Renal cortex interstitium (tissue), 11 donors: ENCODE results near the gene CCDC90B. TPM values are rescaled to one million over a fixed set of nuclear protein-coding genes. Genes with fewer than 3 reads are reported as not detected.
"Not testable (repeated sequence)": the region's sequence is repeated elsewhere in the genome, so short reads cannot be mapped to it uniquely, and the experiment has no call there.

ENCODE experiments used
- DNase-seq, 11 donors: peaks; one replicate each; pipeline ENCODE4 v3.0.0-alpha.2; 2013; ENCODE audit warnings: low read depth in 9 of 11, low spot score in 4 of 11; ENCODE audit errors: extremely low read depth in 1 of 11
- polyA plus RNA-seq, 3 donors: library from polyadenylated mRNA; unstranded; fragments of 120-200 nt; gene quantifications; one replicate each; pipeline ENCODE4 v1.2.1, GENCODE V29; 2013; ENCODE audit not compliant: insufficient read length in 3 of 3

The CCDC90B gene
- polyA plus RNA-seq, 3 donors = 75.0 to 107 (median 80.9) TPM

DNA sequence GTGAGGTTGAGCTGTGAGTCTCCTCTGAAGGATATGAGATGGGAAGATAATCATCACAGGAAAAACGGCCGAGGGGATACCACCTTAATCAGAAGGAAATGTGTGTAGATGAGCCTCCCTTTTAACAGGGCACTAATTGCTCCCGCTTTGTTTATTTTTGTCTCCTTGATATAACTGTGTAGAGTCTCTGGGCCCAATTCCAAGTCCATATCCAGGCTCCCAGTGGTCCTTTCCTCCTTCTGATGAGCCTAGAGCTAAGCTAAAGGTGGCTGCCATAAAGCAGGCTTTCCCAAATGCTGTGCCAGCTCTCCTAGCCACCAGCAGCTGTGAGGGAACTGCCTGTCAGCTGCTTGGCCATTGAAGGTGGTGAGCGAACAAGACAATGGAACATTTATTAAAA lies 17.1 kb upstream of the CCDC90B start:
- no peak for DNase-seq

DNA sequence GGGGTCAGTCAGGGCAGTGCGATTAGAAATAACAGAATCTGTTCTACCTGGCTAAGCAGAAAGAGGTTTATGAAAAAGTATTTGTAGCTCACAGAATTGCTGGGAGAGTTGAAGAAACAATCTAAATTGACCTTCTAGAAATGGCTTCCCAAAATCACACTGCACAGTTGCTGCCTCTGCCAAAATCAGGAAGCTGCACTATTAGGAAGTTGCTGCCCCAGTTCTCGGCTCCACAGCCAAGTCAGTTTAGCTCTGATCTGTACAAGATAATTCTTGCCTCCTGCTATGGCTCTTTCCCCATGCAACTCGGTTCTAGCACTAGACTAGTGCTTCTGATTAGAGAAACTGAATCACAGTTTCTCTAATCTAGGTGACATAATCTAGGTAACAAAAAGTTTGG lies 16.0 kb upstream of the CCDC90B start:
- DNase-seq = no peak

- no peak for DNase-seq
Observed at GRCh38 chr11:83299681-83300080, 13.5 kb upstream of the CCDC90B start.

DNA sequence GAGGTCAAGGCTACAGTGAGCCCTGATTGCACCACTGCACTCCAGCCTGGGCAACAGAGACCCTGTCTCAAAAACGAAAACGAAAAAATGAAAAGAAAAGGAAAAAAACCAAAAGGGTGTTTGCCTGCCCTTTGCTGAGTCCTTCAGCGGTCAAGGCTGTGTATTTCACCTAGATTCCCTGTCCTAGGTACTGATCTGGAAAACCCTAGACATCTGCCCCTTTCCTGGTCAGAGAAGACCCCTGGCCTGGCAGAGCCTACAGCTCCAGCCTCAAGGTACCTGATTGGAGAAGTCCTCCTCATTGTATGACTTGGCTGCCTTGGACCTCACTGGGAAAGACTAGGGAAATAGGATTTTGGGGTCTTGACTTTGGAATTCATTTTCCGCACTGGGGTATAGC lies 8.0 kb upstream of the CCDC90B start:
- no peak for DNase-seq

- DNase-seq = no peak
Observed at GRCh38 chr11:83293457-83293774, 7.2 kb upstream of the CCDC90B start.

DNA sequence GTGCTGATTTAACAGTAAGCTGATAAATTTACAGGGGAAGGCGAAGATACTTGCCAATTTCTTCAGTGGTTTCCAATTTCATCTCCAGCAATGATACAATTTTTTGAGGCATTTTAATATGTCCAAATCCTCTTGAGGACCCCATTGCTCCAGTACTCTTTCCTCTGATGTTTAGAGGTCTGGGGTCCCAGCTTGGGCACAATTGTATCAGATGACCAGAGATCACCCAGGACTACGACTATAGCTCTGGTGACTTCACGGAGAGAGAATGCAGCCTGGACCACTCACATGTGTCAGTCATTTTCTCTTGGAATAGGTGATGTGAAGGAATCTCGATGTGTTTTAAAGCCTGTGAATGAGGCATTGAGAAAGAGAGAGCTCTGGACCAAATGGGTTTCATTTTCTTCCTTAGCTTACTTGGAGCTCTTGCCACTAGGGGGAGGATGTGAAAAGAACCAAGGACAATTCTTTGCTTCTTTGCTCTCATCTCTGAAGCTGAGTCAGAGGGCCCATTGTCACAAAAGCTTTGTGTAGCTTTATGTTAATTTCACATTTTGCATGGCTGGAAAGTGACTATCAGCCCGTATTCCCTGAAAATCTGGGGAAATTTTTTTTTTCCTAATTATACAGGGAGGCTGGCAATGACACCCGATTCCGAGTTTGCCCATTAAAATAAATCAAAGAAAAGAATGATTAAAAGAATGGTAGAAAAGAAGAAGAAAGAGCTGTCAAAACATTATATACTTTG lies 6.7 kb upstream of the CCDC90B start:
- peak in 7 of 11 donors; percentile 17 to 58 (median 40) for DNase-seq

DNA sequence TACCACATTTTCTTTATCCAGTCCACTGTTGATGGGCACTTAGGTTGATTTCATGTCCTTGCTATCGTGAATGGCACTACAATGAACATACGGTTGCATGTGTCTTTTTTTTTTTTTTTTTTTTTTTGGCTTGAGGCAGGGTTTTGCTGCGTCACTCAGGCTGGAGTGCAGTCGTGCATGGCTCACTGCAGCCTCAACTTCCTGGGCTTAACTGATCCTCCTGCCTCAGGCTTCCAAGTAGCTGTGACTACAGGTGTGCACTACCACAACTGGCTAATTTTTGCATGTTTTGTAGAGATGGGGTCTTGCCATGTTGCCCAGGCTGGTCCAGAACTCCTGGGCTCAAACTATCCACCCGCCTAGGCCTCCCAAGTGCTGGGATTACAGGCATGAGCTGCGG lies 1.5 kb upstream of the CCDC90B start:
- DNase-seq = no peak

DNA sequence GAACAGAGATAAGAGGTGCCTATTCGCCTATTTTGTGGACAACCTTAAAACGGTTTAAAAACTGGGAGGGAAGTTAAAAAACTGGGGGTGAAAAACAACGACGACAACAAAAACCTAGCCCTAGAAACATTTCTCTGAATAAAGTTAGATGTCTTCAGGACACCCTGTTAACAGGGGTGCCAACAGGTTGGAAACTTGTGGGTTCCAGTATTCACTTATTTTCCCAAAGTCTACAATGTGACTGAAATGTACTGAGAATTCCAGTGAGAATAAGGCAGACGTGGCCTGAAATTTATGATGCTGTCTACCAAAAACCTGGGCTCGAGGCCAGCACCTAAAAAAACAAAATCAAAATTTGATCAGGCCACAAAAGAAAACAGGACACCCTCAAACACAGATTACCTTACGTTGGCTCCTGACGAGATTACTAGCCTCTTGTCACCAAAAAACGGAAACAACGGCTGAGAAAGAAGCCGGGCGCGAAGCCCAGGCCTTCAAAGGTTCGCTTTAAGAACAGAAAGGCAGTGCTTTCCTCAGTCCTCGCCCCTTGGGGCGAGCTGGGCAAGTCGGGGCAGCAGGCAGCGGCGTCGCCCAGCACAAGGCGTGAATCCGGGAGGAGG lies 906 bp downstream of the CCDC90B start:
- DNase-seq = peak in 2 of 11 donors; percentile 28 to 63

GRCh38 chr11:83284501-83285150 lies 1.5 kb downstream of the CCDC90B start:
- peak in 3 of 11 donors; percentile 20 to 29 (median 21) for DNase-seq

DNA sequence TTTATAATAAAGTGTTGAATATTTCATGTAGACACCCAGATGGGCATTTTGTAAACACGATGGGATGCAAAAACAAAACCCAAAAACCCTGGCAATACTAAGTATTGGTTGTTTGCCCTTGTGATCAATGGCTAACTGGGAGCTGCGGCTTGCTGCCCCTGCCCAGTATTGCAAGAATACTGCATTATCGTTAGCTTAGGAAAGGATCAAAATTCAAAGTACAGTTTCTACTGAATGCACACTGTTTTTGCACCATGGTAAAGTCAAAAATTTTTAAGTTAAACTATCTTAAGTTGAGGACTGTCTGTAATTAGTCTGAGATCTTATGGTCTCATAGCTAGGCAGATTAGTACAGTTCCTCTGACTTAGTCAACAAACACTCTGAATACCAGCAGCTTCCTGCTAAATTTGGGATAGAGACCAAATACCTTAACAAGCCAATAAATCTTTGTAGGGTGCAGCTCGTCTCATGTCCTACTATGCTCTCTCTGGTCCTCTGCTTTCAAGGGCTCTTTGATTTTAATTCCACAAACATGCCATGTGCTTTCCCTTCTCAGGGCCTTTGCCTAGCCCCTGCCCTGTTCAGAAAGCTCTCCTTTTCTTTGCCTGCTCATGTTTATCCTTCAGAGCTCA lies 4.0 kb downstream of the CCDC90B start:
- DNase-seq = no peak

GRCh38 chr11:83280256-83280655 lies 5.9 kb downstream of the CCDC90B start:
- no peak for DNase-seq

GRCh38 chr11:83278351-83278750 lies 7.8 kb downstream of the CCDC90B start:
- no peak for DNase-seq

- no peak for DNase-seq
Observed at GRCh38 chr11:83275888-83276641, 10.1 kb downstream of the CCDC90B start.

DNA sequence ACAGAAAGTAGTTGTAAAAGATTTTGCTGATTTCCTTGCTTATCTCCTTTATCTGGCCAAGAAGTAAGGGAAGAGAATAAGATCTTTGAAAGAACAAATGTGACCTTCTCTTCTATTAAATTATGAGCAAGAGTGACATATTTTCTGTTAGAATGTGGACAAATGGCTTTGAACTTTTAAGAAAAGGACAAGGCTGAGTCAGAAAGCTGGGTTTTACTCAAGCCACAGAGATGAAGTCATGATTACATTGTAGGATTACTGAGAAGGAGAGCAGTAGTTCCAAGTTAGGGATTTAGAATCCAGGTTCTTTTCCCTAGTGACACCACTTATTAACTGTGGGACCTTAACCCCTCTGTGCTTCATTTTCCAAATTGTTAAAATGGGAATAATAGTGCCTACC lies 13.5 kb downstream of the CCDC90B start:
- no peak for DNase-seq

- not testable (repeated sequence) for DNase-seq
Observed at GRCh38 chr11:83271734-83272133, 14.4 kb downstream of the CCDC90B start.

DNA sequence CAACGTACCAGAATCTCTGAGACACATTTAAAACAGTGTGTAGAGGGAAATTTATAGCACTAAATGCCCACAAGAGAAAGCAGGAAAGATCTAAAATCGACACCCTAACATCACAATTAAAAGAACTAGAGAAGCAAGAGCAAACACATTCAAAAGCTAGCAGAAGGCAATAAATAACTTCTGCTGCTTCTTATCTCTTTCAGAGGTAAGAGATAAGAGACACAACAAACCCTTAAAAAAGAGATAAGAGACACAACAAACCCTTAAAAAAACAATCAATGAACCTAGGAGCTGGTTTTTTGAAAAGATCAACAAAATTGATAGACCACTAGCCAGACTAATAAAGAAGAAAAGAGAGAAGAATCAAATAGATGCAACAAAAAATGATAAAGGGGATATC lies 17.1 kb downstream of the CCDC90B start:
- not testable (repeated sequence) for DNase-seq

DNA sequence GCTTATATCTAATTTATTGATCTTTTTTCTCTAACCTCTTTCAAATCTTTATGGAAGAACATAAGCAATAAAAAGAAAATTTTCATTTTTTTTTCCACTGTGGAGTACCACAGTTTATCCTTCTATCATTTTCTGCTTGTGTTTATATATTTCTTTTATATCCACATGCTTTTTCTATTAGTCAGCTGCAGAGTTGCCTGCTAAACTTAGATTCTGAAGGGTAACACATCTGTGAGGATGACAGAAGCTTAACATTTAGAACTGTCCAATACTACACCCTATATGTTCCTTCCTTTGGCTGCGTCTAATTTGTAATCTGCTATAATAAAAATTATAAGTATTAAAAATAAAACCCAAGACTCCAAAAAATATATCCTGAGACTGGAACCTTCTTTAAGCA lies 20.8 kb downstream of the CCDC90B start:
- DNase-seq = no peak

- DNase-seq = no peak
Observed at GRCh38 chr11:83259559-83259958, 26.6 kb downstream of the CCDC90B start.

- no peak for DNase-seq
Observed at GRCh38 chr11:83257761-83258168, 28.4 kb downstream of the CCDC90B start.
